Measurements from ENCODE around the gene YOD1. TPM values are rescaled to one million over a fixed set of nuclear protein-coding genes. Genes with fewer than 3 reads are reported as not detected.

Gene YOD1
- total RNA-seq, 6 donors from 2014 or later = 6.0 to 24.4 (median 9.4) TPM

GRCh38 chr1:207077470-207078377 lies 26.7 kb upstream of the YOD1 start:
- Histone ChIP-seq H3K9me3 (no peaks in the 10 kb centered on the region), H3K36me3 (no peaks in the 10 kb centered on the region), H3K4me1 (peaks cover 0 to 14% (median 6%) of the 10 kb centered on the region in 4 donors), H3K4me3 (no peak overlapping the region), H3K27ac (peak overlapping the region in 1 of 4 donors; percentile 37), H3K27me3 (no peaks in the 10 kb centered on the region)
- whole genome bisulfite sequencing, 2 donors = 37 to 38% methylated on average over 6 of the region's 6 CpGs
- ATAC-seq (ENCODE audit: low FRiP score in 2 of 2) (peak; percentile 91 to 94), DNase-seq (peak in 1 of 2 donors; percentile 70)
- TF ChIP-seq CTCF (IDR thresholded peaks at IDR 0.05) (peak; percentile 72 to 89 (median 86)), POLR2AphosphoS5 (IDR thresholded peaks at IDR 0.05) (no peak), EP300 (IDR thresholded peaks at IDR 0.05) (no peak), POLR2A (IDR thresholded peaks at IDR 0.05) (no peak)

GRCh38 chr1:207077012-207077411 lies 26.0 kb upstream of the YOD1 start:
- no peak for DNase-seq
- H3K27ac ChIP-seq = peak overlapping the region in 1 of 4 donors; percentile 37
- H3K4me1 ChIP-seq = peaks cover 0 to 14% (median 6%) of the 10 kb centered on the region in 4 donors
- peaks cover 0 to 6% (median 1%) of the 10 kb centered on the region in 4 donors for H3K36me3 ChIP-seq
- no peaks in the 10 kb centered on the region for H3K9me3 ChIP-seq
- ATAC-seq (ENCODE audit: low FRiP score in 2 of 2) = no peak
- 95 to 100% methylated on average over 1 of the region's 1 CpG for WGBS, 2 donors
- H3K27me3 ChIP-seq = no peaks in the 10 kb centered on the region
- no peak overlapping the region for H3K4me3 ChIP-seq
- TF ChIP-seq CTCF (IDR thresholded peaks at IDR 0.05) = no peak
- no peak for TF ChIP-seq POLR2A (IDR thresholded peaks at IDR 0.05)
- no peak for TF ChIP-seq EP300 (IDR thresholded peaks at IDR 0.05)
- no peak for TF ChIP-seq POLR2AphosphoS5 (IDR thresholded peaks at IDR 0.05)

- ATAC-seq (ENCODE audit: low FRiP score in 2 of 2) (no peak), DNase-seq (no peak)
- Histone ChIP-seq H3K36me3 (peaks cover 0 to 9% (median 4%) of the 10 kb centered on the region in 4 donors), H3K27me3 (no peaks in the 10 kb centered on the region), H3K4me3 (no peak overlapping the region), H3K27ac (peak overlapping the region in 1 of 4 donors; percentile 37), H3K4me1 (peaks cover 0 to 14% (median 6%) of the 10 kb centered on the region in 4 donors), H3K9me3 (no peaks in the 10 kb centered on the region)
- WGBS, 2 donors = 69 to 84% methylated on average over 5 of the region's 5 CpGs
- TF ChIP-seq POLR2A (IDR thresholded peaks at IDR 0.05) (no peak), EP300 (IDR thresholded peaks at IDR 0.05) (no peak), CTCF (IDR thresholded peaks at IDR 0.05) (no peak)
These were observed 25.4 kb upstream of the YOD1 start for GRCh38 chr1:207076181-207076955.

GRCh38 chr1:207073906-207074820 lies 23.2 kb upstream of the YOD1 start:
- Histone ChIP-seq H3K36me3 (peaks cover 0 to 27% (median 16%) of the 10 kb centered on the region in 4 donors), H3K27me3 (no peaks in the 10 kb centered on the region), H3K4me3 (no peak overlapping the region), H3K27ac (no peak overlapping the region), H3K4me1 (peaks cover 0 to 19% (median 6%) of the 10 kb centered on the region in 4 donors), H3K9me3 (no peaks in the 10 kb centered on the region)
- no peak for TF ChIP-seq CTCF (IDR thresholded peaks at IDR 0.05)
- TF ChIP-seq POLR2AphosphoS5 (IDR thresholded peaks at IDR 0.05) = no peak
- TF ChIP-seq POLR2A (IDR thresholded peaks at IDR 0.05) = no peak
- no peak for TF ChIP-seq EP300 (IDR thresholded peaks at IDR 0.05)
- 55 to 73% methylated on average over 4 of the region's 4 CpGs for WGBS, 2 donors
- DNase-seq (no peak), ATAC-seq (ENCODE audit: low FRiP score in 2 of 2) (no peak)

All from upper lobe of left lung (tissue), 6 donors.